Type B pancreatic cell (in vitro differentiated cells): ENCODE measurements around the gene FADS3. TPM values are rescaled to one million over a fixed set of nuclear protein-coding genes. Genes with fewer than 3 reads are reported as not detected.

Experiments used
- DNase-seq: peaks from one replicate; pipeline ENCODE4 v3.0.0; 2021; ENCODE audit warnings: mixed read lengths; ENCODE audit not compliant: unreplicated experiment; ENCODE audit errors: extremely low spot score
- H3K27ac Mint-ChIP-seq: 2 replicates; pipeline ENCODE4 v1.8.0; 2021; ENCODE audit warnings: mild to moderate bottlenecking, mixed read lengths
- H3K27me3 Mint-ChIP-seq: 2 replicates; pipeline ENCODE4 v1.8.0; 2021; ENCODE audit warnings: mixed read lengths
- H3K36me3 Mint-ChIP-seq: 2 replicates; pipeline ENCODE4 v1.8.0; 2021; ENCODE audit warnings: mixed read lengths
- H3K4me1 Mint-ChIP-seq: one replicate; pipeline ENCODE4 v1.8.0; 2021; ENCODE audit warnings: mixed read lengths; ENCODE audit not compliant: unreplicated experiment
- H3K4me3 Mint-ChIP-seq: 2 replicates; pipeline ENCODE4 v1.8.0; 2021; ENCODE audit warnings: mild to moderate bottlenecking, mixed read lengths
- H3K9me3 Mint-ChIP-seq: 2 replicates; pipeline ENCODE4 v1.8.0; 2021; ENCODE audit warnings: mixed read lengths
- CTCF ChIP-seq: fragments of 200-600 bp; sonication (generic); conservative IDR thresholded peaks from 2 replicates; pipeline ENCODE4 v1.5.0; 2021; ENCODE audit warnings: antibody characterized with exemption, mild to moderate bottlenecking
- total RNA-seq: library from RNA; stranded (reverse); gene quantifications from 2 replicates; pipeline ENCODE4 v1.2.1, GENCODE V29; 2021; ENCODE audit warnings: low replicate concordance

The FADS3 gene
- total RNA-seq, 1 donor from 2014 or later = 10.0 TPM

DNA sequence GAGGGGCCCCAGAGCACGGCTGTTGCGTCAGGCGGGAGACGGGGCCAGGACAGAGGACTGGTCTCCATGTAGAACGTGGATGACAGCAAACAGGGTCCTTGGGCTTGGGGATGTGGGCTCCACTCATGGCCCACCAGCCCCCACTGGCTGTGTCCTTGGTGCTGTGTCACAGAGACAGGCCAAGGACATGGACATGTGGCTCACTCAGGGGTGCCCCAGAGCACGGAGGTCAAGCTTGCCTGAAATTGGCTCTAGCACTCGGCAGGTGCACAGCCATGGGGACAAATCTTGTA lies 48.9 kb downstream of the FADS3 start:
- DNase-seq = no peak
- peaks cover 36% of the 10 kb centered on the region for H3K36me3 Mint-ChIP-seq
- H3K9me3 Mint-ChIP-seq = no peaks in the 10 kb centered on the region
- TF ChIP-seq CTCF = no peak
- H3K27ac Mint-ChIP-seq = no peak overlapping the region
- peaks cover 3% of the 10 kb centered on the region for H3K4me1 Mint-ChIP-seq
- no peaks in the 10 kb centered on the region for H3K27me3 Mint-ChIP-seq
- no peak overlapping the region for H3K4me3 Mint-ChIP-seq

- H3K27ac Mint-ChIP-seq = no peak overlapping the region
- H3K27me3 Mint-ChIP-seq = no peaks in the 10 kb centered on the region
- no peak for TF ChIP-seq CTCF
- H3K36me3 Mint-ChIP-seq = peaks cover 32% of the 10 kb centered on the region
- H3K4me3 Mint-ChIP-seq = no peak overlapping the region
- DNase-seq = no peak
- no peaks in the 10 kb centered on the region for H3K9me3 Mint-ChIP-seq
- H3K4me1 Mint-ChIP-seq = peaks cover 3% of the 10 kb centered on the region
Measured at GRCh38 chr11:61841636-61842527, 49.5 kb downstream of the FADS3 start.

DNA sequence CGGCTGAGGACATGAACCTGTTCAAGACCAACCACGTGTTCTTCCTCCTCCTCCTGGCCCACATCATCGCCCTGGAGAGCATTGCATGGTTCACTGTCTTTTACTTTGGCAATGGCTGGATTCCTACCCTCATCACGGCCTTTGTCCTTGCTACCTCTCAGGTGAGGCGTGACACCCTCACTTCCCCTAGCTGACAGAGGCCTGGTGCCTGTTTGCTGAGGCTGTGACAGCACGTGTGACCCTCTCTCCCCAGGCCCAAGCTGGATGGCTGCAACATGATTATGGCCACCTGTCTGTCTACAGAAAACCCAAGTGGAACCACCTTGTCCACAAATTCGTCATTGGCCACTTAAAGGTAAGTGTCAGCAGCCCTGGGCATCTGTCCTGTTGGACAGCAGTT lies 51.0 kb downstream of the FADS3 start:
- Mint-ChIP-seq H3K36me3 (peaks cover 28% of the 10 kb centered on the region), H3K4me3 (no peak overlapping the region), H3K4me1 (peaks cover 3% of the 10 kb centered on the region), H3K9me3 (no peaks in the 10 kb centered on the region), H3K27ac (no peak overlapping the region), H3K27me3 (no peaks in the 10 kb centered on the region)
- TF ChIP-seq CTCF = no peak
- DNase-seq = no peak

DNA sequence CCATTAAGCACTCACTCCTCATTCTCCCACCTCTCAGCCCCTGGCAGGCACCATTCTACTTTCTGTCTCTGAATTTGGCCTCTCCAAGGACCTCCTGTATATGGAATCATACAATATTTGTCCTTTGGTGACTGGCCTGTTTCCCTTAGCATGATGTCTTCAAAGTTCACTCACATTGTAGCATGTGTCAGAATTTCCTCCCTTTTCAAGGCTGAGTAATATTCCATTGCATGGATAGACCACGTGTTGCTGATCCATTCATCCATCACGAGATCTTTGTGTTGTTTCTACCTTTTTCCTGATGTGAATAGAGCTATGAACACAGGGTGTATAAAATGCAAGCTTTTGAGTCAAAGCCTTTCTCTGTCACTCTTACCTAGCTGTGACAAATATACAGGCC lies 51.6 kb downstream of the FADS3 start:
- Mint-ChIP-seq H3K4me3 (no peak overlapping the region), H3K27me3 (no peaks in the 10 kb centered on the region), H3K27ac (no peak overlapping the region), H3K4me1 (peaks cover 7% of the 10 kb centered on the region), H3K36me3 (peaks cover 25% of the 10 kb centered on the region), H3K9me3 (no peaks in the 10 kb centered on the region)
- no peak for DNase-seq
- TF ChIP-seq CTCF = no peak

DNA sequence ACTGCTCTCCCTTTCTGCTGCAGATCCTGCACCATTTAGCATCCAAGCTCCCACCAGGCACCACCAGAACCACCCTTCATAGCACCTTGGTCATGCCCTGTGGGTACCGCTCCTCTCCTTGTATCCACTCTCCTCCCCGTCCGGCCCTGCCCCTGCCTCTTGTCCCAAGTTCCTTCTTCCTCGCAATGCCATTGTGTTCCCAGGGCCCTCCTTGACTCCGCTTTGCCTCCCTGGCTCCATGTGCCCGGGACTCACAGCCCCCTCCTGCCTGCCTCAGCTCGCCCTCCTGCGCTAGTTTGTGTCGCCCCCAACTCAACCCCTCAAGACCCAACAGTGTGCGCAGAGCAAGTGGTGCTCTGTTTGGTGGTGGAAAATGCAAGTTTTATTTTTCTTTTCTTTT lies 52.4 kb downstream of the FADS3 start:
- Mint-ChIP-seq H3K36me3 (peaks cover 27% of the 10 kb centered on the region), H3K27me3 (no peaks in the 10 kb centered on the region), H3K9me3 (no peaks in the 10 kb centered on the region), H3K4me3 (no peak overlapping the region), H3K4me1 (peaks cover 10% of the 10 kb centered on the region), H3K27ac (no peak overlapping the region)
- no peak for DNase-seq
- TF ChIP-seq CTCF = no peak

GRCh38 chr11:61838501-61838900 lies 52.8 kb downstream of the FADS3 start:
- Mint-ChIP-seq H3K27ac (no peak overlapping the region), H3K4me3 (no peak overlapping the region), H3K36me3 (peaks cover 31% of the 10 kb centered on the region), H3K4me1 (peaks cover 14% of the 10 kb centered on the region), H3K27me3 (no peaks in the 10 kb centered on the region), H3K9me3 (no peaks in the 10 kb centered on the region)
- no peak for DNase-seq
- TF ChIP-seq CTCF = no peak
